GM12878 (cell line): ENCODE measurements around the gene CCL22. TPM values are rescaled to one million over a fixed set of nuclear protein-coding genes. Genes with fewer than 3 reads are reported as not detected.

ENCODE experiments used
- ATF3 ChIP-seq: IDR thresholded peaks from 2 replicates; pipeline ENCODE4 v1.6.1; 2011; ENCODE audit warnings: low read depth, mild to moderate bottlenecking, low read length, moderate library complexity, borderline replicate concordance; ENCODE audit errors: extremely low read depth
- BCL11A ChIP-seq: IDR thresholded peaks from 2 replicates; pipeline ENCODE4 v1.6.1; 2011; ENCODE audit warnings: low read depth, low read length
- BRCA1 ChIP-seq: IDR thresholded peaks from 2 replicates; pipeline ENCODE4 v1.6.1; 2011; ENCODE audit warnings: low read depth, low read length, improper control_type of control experiment
- CBFB ChIP-seq: IDR thresholded peaks from 2 replicates; pipeline ENCODE4 v1.6.1; 2016; ENCODE audit warnings: antibody characterized with exemption, low read depth
- E2F8 ChIP-seq: fragments of 450-650 bp; IDR thresholded peaks from 2 replicates; pipeline ENCODE4 v1.6.1; 2018; ENCODE audit warnings: mild to moderate bottlenecking, low read depth, moderate library complexity; ENCODE audit not compliant: partially characterized antibody
- EP300 ChIP-seq, 2 experiments: fragments of 150-350 bp in 1 of 2; IDR thresholded peaks; 2 replicates each; pipeline ENCODE4 v1.6.1; 2011 to 2012; ENCODE audit warnings: low read depth in 2 of 2, low read length in 2 of 2, borderline replicate concordance in 1 of 2, improper control_type of control experiment in 1 of 2, inconsistent platforms in 1 of 2; ENCODE audit not compliant: control insufficient read depth in 1 of 2
- ETV6 ChIP-seq, 2 experiments: fragments of 450-650 bp in 1 of 2; IDR thresholded peaks in 1 of 2; conservative IDR thresholded peaks in 1 of 2; 2 replicates each; pipeline ENCODE4 v1.6.1; 2014; ENCODE audit warnings: antibody characterized with exemption in 1 of 2, borderline replicate concordance in 1 of 2, low read depth in 1 of 2, mild to moderate bottlenecking in 1 of 2, moderate library complexity in 1 of 2
- FOXM1 ChIP-seq: IDR thresholded peaks from 2 replicates; pipeline ENCODE4 v1.6.1; 2012; ENCODE audit warnings: low read depth, mild to moderate bottlenecking, inconsistent platforms, low read length, moderate library complexity
- HDAC2 ChIP-seq: fragments of 200-600 bp; sonication (generic); IDR thresholded peaks from 2 replicates; pipeline ENCODE4 v1.6.1; 2017
- IKZF2 ChIP-seq, 2 experiments: fragments of 450-650 bp; IDR thresholded peaks; 2 replicates each; pipeline ENCODE4 v1.6.1; 2017; ENCODE audit warnings: mild to moderate bottlenecking in 2 of 2, moderate library complexity in 2 of 2
- LARP7 ChIP-seq: fragments of 450-650 bp; IDR thresholded peaks from 2 replicates; pipeline ENCODE4 v1.6.1; 2017; ENCODE audit warnings: mild to moderate bottlenecking
- MEF2B ChIP-seq: fragments of 450-650 bp; IDR thresholded peaks from 2 replicates; pipeline ENCODE4 v1.6.1; 2018; ENCODE audit warnings: mild to moderate bottlenecking, moderate library complexity; ENCODE audit not compliant: partially characterized antibody, poor library complexity, severe bottlenecking
- MXI1 ChIP-seq: fragments of 150-350 bp; IDR thresholded peaks from 2 replicates; pipeline ENCODE4 v1.6.1; 2011; ENCODE audit warnings: low read depth, mild to moderate bottlenecking, inconsistent platforms, low read length, improper control_type of control experiment
- NR2C2 ChIP-seq: IDR thresholded peaks from 2 replicates; pipeline ENCODE4 v1.6.1; 2011; ENCODE audit warnings: borderline replicate concordance, low read depth; ENCODE audit not compliant: control insufficient read depth, insufficient read length
- POLR2AphosphoS5 ChIP-seq: IDR thresholded peaks from 2 replicates; pipeline ENCODE4 v1.6.1; 2011; ENCODE audit warnings: mild to moderate bottlenecking, low read length, inconsistent platforms
- RBBP5 ChIP-seq: fragments of 200-600 bp; sonication (generic); conservative IDR thresholded peaks from 2 replicates; pipeline ENCODE4 v1.6.1; 2016
- STAT1 ChIP-seq: fragments of 450-650 bp; conservative IDR thresholded peaks from 2 replicates; pipeline ENCODE4 v1.6.1; 2014; ENCODE audit warnings: antibody characterized with exemption, mild to moderate bottlenecking
- STAT3 ChIP-seq: IDR thresholded peaks from 2 replicates; pipeline ENCODE4 v1.6.1; 2011; ENCODE audit warnings: low read depth, low read length, improper control_type of control experiment
- TCF7 ChIP-seq: IDR thresholded peaks from 2 replicates; pipeline ENCODE4 v1.6.1; 2014; ENCODE audit warnings: antibody characterized with exemption, borderline replicate concordance
- ZBTB40 ChIP-seq: fragments of 450-650 bp; IDR thresholded peaks from 2 replicates; pipeline ENCODE4 v1.6.1; 2016; ENCODE audit warnings: mild to moderate bottlenecking, moderate library complexity, borderline replicate concordance
- ZNF274 ChIP-seq: IDR thresholded peaks from one replicate; pipeline ENCODE4 v1.8.0; 2011; ENCODE audit not compliant: insufficient read length, insufficient read depth
- polyA plus RNA-seq, 11 experiments: library from polyadenylated mRNA; depleted of rRNA in 4 of 11; unstranded in 6 of 11; stranded (reverse) in 5 of 11; fragments of >200 nt; fragmentation: Nextera tagmentation in 4 of 11; fragmentation: Illumina TruSeq in 1 of 11; extraction: Ambion mirVana in 4 of 11; extraction: Trizol in 1 of 11; gene quantifications; 1 replicate in 1 of 11; 2 replicates in 10 of 11; pipeline versions ENCODE4 v1.2.1 to v1.2.3, GENCODE V29; 2011 to 2016; ENCODE audit warnings: inconsistent platforms in 2 of 11, missing spikeins in 2 of 11, low read depth in 1 of 11
- total RNA-seq, 4 experiments: library from RNA; depleted of rRNA in 3 of 4; stranded (reverse); fragments of >200 nt in 3 of 4; fragmentation: Illumina TruSeq in 1 of 4; extraction: Trizol in 1 of 4; gene quantifications; 2 replicates each; pipeline versions ENCODE4 v1.2.1 to v1.2.3, GENCODE V29; 2013 to 2021

CCL22 gene
- total and polyA plus RNA-seq, 10 of the 15 experiments (the other 5 are each of a cell fraction or from before 2014, with no cell fraction given) = 38.0 to 704 (median 349) TPM

GRCh38 chr16:57377080-57377841 is 18.7 kb downstream of the CCL22 start (continued):
- TF ChIP-seq ETV6 (conservative IDR thresholded peaks at IDR 0.05 in 1 of 2, IDR thresholded peaks at IDR 0.05 in 1 of 2; ENCODE audit: borderline replicate concordance in 1 of 2, low read depth in 1 of 2) (peak in 1 of 2 experiments; percentile 84; a peak in 2 of 4 replicates), STAT1 (no peak), MXI1 (no peak), TCF7 (no peak; the same call in none of the 2 replicates), MEF2B (peak; percentile 86), RBBP5 (no peak), POLR2AphosphoS5 (no peak), ATF3 (no peak), CBFB (peak; percentile 82; the same call in 1 of the 2 replicates), ZBTB40 (no peak), BCL11A (peak; percentile 67; the same call in 1 of the 2 replicates), FOXM1 (peak; percentile 99), HDAC2 (no peak), IKZF2 (IDR thresholded peaks at IDR 0.05) (peak; percentile 92 to 96), E2F8 (no peak), BRCA1 (no peak), EP300 (IDR thresholded peaks at IDR 0.05; ENCODE audit: borderline replicate concordance in 1 of 2, control insufficient read depth in 1 of 2, low read depth in 2 of 2, low read length in 2 of 2) (peak; percentile 55 to 72; a peak in 2 of 4 replicates), LARP7 (no peak), STAT3 (no peak), ZNF274 (no peak), NR2C2 (no peak)
